H1 (cell line): ENCODE measurements around the gene FEV. TPM values are rescaled to one million over a fixed set of nuclear protein-coding genes. Genes with fewer than 3 reads are reported as not detected.
A peak's percentile ranks its signal among the peaks of the same experiment; 100 is the strongest.

ENCODE experiments used
- CTCF ChIA-PET: fragments of 300-600 bp; sonication (Branson Sonifier 250); formaldehyde crosslinking; loops from one replicate; lab custom pipeline; 2021; ENCODE audit not compliant: partially characterized antibody; lab: Charles Lee
- POLR2A ChIA-PET: fragments of 300-600 bp; sonication (Branson Sonifier 250); formaldehyde crosslinking; loops from one replicate; lab custom pipeline; 2021; ENCODE audit warnings: inconsistent platforms; ENCODE audit not compliant: partially characterized antibody; lab: Charles Lee
- DNase-seq, 2 experiments: peaks; one replicate each; pipeline versions ENCODE4 v3.0.0 to v3.0.0-alpha.2; 2010 to 2022; ENCODE audit warnings: low spot score in 2 of 2, low read depth in 1 of 2, mixed read lengths in 1 of 2
- FAIRE-seq: peaks from 2 replicates; lab custom pipeline; 2011; peaks lifted over from hg19 to GRCh38; lab: Jason Lieb, UNC
- H2AFZ ChIP-seq: 2 replicates; pipeline ENCODE4 v1.8.1; 2012; ENCODE audit warnings: low read length, inconsistent platforms
- H2AK5ac ChIP-seq: 2 replicates; pipeline ENCODE4 v1.6.1; 2013; ENCODE audit warnings: low read depth, low read length
- H2BK120ac ChIP-seq: replicated peaks from 2 replicates; pipeline ENCODE3; 2013; ENCODE audit warnings: low read depth, low read length, inconsistent platforms
- H2BK12ac ChIP-seq: 2 replicates; pipeline ENCODE4 v1.6.1; 2013; ENCODE audit warnings: low read depth, low read length
- H2BK15ac ChIP-seq: 2 replicates; pipeline ENCODE4 v1.6.1; 2013; ENCODE audit warnings: low read length
- H2BK20ac ChIP-seq: 2 replicates; pipeline ENCODE4 v1.6.1; 2013; ENCODE audit warnings: low read length
- H2BK5ac ChIP-seq: 2 replicates; pipeline ENCODE4 v1.6.1; 2013; ENCODE audit warnings: low read depth, low read length
- H3K14ac ChIP-seq: 2 replicates; pipeline ENCODE4 v1.6.1; 2013; ENCODE audit warnings: inconsistent platforms; ENCODE audit not compliant: insufficient read length
- H3K18ac ChIP-seq: 2 replicates; pipeline ENCODE4 v1.6.1; 2013; ENCODE audit warnings: low read length; ENCODE audit errors: extremely low read depth
- H3K23ac ChIP-seq: 2 replicates; pipeline ENCODE4 v1.6.1; 2013; ENCODE audit warnings: inconsistent platforms; ENCODE audit not compliant: insufficient read length
- H3K23me2 ChIP-seq: 2 replicates; pipeline ENCODE4 v1.6.1; 2013; ENCODE audit warnings: low read depth, low read length
- H3K27ac ChIP-seq: 2 replicates; pipeline ENCODE4 v1.6.1; 2011; ENCODE audit warnings: low read depth, low read length, inconsistent platforms
- H3K27me3 ChIP-seq, 4 experiments: replicated peaks in 1 of 4; 1 replicate in 1 of 4; 2 replicates in 3 of 4; pipeline versions ENCODE4 v1.6.1 to v1.8.1; 2011 to 2013; ENCODE audit warnings: low read length in 3 of 4, mild to moderate bottlenecking in 3 of 4, inconsistent platforms in 2 of 4, mixed read lengths in 2 of 4, moderate library complexity in 1 of 4; ENCODE audit not compliant: control insufficient read depth in 3 of 4, insufficient read depth in 3 of 4; ENCODE audit errors: extremely low read depth in 1 of 4
- H3K36me3 ChIP-seq, 4 experiments: 2 replicates each; pipeline versions ENCODE4 v1.6.1 to v1.8.1; 2011 to 2013; ENCODE audit warnings: mild to moderate bottlenecking in 4 of 4, low read length in 3 of 4, moderate library complexity in 2 of 4, control low read depth in 1 of 4, inconsistent platforms in 1 of 4; ENCODE audit not compliant: insufficient read depth in 4 of 4, control insufficient read depth in 2 of 4
- H3K4ac ChIP-seq: replicated peaks from 2 replicates; pipeline ENCODE3; 2013; ENCODE audit warnings: low read length, low read depth, mixed read lengths, inconsistent platforms; ENCODE audit not compliant: insufficient read length
- H3K4me1 ChIP-seq, 4 experiments: replicated peaks in 1 of 4; 1 replicate in 1 of 4; 2 replicates in 3 of 4; pipeline versions ENCODE4 v1.6.1 to v1.8.1; 2011 to 2013; ENCODE audit warnings: low read length in 3 of 4, inconsistent platforms in 2 of 4, mixed read lengths in 1 of 4; ENCODE audit not compliant: insufficient read depth in 4 of 4, control insufficient read depth in 3 of 4
- H3K4me2 ChIP-seq, 2 experiments: 2 replicates each; pipeline versions ENCODE4 v1.6.1 to v1.8.1; 2011 to 2013; ENCODE audit warnings: low read depth in 2 of 2, low read length in 2 of 2, control low read depth in 1 of 2, inconsistent platforms in 1 of 2, mild to moderate bottlenecking in 1 of 2; ENCODE audit not compliant: insufficient read depth in 1 of 2
- H3K4me3 ChIP-seq, 4 experiments: fragments of 200-600, 300-600 bp in 1 of 4; sonication (generic), shearing (Covaris generic), sonication (Bioruptor Twin) in 1 of 4; 2 replicates each; pipeline versions ENCODE4 v1.5.1 to v1.8.1; 2011 to 2016; ENCODE audit warnings: low read length in 4 of 4, low read depth in 3 of 4, control low read depth in 2 of 4, inconsistent platforms in 2 of 4, mild to moderate bottlenecking in 2 of 4, mixed read lengths in 1 of 4, moderate library complexity in 1 of 4; ENCODE audit not compliant: insufficient read depth in 2 of 4; ENCODE audit errors: extremely low read depth in 1 of 4
- H3K56ac ChIP-seq: replicated peaks from 2 replicates; pipeline ENCODE3; 2013; ENCODE audit warnings: low read depth, mild to moderate bottlenecking, mixed read lengths, low read length, inconsistent platforms; ENCODE audit not compliant: insufficient read length
- H3K79me1 ChIP-seq: 2 replicates; pipeline ENCODE4 v1.6.1; 2013; ENCODE audit warnings: low read depth, low read length, control low read depth
- H3K79me2 ChIP-seq, 2 experiments: 2 replicates each; pipeline versions ENCODE4 v1.6.1 to v1.8.1; 2012 to 2013; ENCODE audit warnings: low read length in 2 of 2, mild to moderate bottlenecking in 2 of 2, inconsistent platforms in 1 of 2; ENCODE audit not compliant: insufficient read depth in 2 of 2, control insufficient read depth in 1 of 2
- H3K9ac ChIP-seq, 4 experiments: replicated peaks in 1 of 4; 1 replicate in 1 of 4; 2 replicates in 3 of 4; pipeline versions ENCODE4 v1.6.1 to v1.8.1; 2011 to 2013; ENCODE audit warnings: low read depth in 3 of 4, low read length in 3 of 4, control low read depth in 2 of 4, mild to moderate bottlenecking in 2 of 4, moderate library complexity in 2 of 4, inconsistent platforms in 1 of 4; ENCODE audit errors: extremely low read depth in 1 of 4
- H3K9me3 ChIP-seq, 2 experiments: 2 replicates each; pipeline versions ENCODE4 v1.6.1 to v1.8.1; 2012 to 2013; ENCODE audit warnings: mild to moderate bottlenecking in 2 of 2, moderate library complexity in 2 of 2, control low read depth in 1 of 2, inconsistent platforms in 1 of 2, low read depth in 1 of 2, low read length in 1 of 2, mixed read lengths in 1 of 2; ENCODE audit not compliant: insufficient read depth in 2 of 2
- H4K20me1 ChIP-seq, 2 experiments: replicated peaks in 1 of 2; 2 replicates each; pipeline versions ENCODE3 to v1.8.1; 2011 to 2013; ENCODE audit warnings: inconsistent platforms in 2 of 2, low read length in 2 of 2, mild to moderate bottlenecking in 1 of 2; ENCODE audit not compliant: insufficient read depth in 2 of 2, control insufficient read depth in 1 of 2
- H4K5ac ChIP-seq: 2 replicates; pipeline ENCODE4 v1.6.1; 2013; ENCODE audit warnings: low read length, low read depth, mixed read lengths, inconsistent platforms; ENCODE audit not compliant: insufficient read length
- H4K8ac ChIP-seq: 2 replicates; pipeline ENCODE4 v1.8.0; 2013; ENCODE audit warnings: mild to moderate bottlenecking, moderate library complexity, low read length, inconsistent platforms; ENCODE audit not compliant: insufficient read depth; ENCODE audit errors: extremely low read depth
- H4K91ac ChIP-seq: replicated peaks from 2 replicates; pipeline ENCODE3; 2013; ENCODE audit warnings: low read length, mixed read lengths, inconsistent platforms; ENCODE audit not compliant: insufficient read length
- HDAC6 ChIP-seq: IDR thresholded peaks from one replicate; pipeline ENCODE4 v1.7.1; 2012; ENCODE audit warnings: low read depth, mild to moderate bottlenecking, inconsistent platforms, low read length, moderate library complexity
- JUN ChIP-seq: IDR thresholded peaks from 2 replicates; pipeline ENCODE4 v1.6.1; 2011; ENCODE audit warnings: low read depth, mild to moderate bottlenecking, improper control_type of control experiment, low read length
- KDM5A ChIP-seq: fragments of 200-600 bp; IDR thresholded peaks from 2 replicates; pipeline ENCODE4 v1.7.1; 2012; ENCODE audit warnings: mild to moderate bottlenecking, low read length, inconsistent platforms, mixed read lengths
- RAD21 ChIP-seq, 2 experiments: IDR thresholded peaks in 1 of 2; conservative IDR thresholded peaks in 1 of 2; 2 replicates each; pipeline ENCODE4 v1.6.1; 2011; ENCODE audit warnings: low read depth in 2 of 2, low read length in 2 of 2, improper control_type of control experiment in 1 of 2, inconsistent platforms in 1 of 2, mild to moderate bottlenecking in 1 of 2, moderate library complexity in 1 of 2
- RXRA ChIP-seq: IDR thresholded peaks from 2 replicates; pipeline ENCODE4 v1.6.1; 2011; ENCODE audit warnings: low read depth, mild to moderate bottlenecking, low read length, moderate library complexity; ENCODE audit not compliant: insufficient read depth
- SAP30 ChIP-seq: fragments of 300-600 bp; sonication (generic); IDR thresholded peaks from 2 replicates; pipeline ENCODE4 v1.7.1; 2012; ENCODE audit warnings: low read length, moderate library complexity, mild to moderate bottlenecking, inconsistent platforms; ENCODE audit not compliant: insufficient read depth, insufficient replicate concordance
- SUZ12 ChIP-seq: fragments of 200-600 bp; sonication (generic); IDR thresholded peaks from 2 replicates; pipeline ENCODE4 v1.6.1; 2012; ENCODE audit warnings: mild to moderate bottlenecking, inconsistent platforms, low read length, moderate library complexity, mixed read lengths
- WGBS, 2 experiments: shearing (Covaris generic) in 1 of 2; methylation state at CpG; one replicate each; pipeline versions ENCODE4 v1.1.6 to v1.1.7; 2013 to 2015; ENCODE audit warnings: low lambda C conversion rate in 2 of 2, mixed read lengths in 2 of 2, inconsistent platforms in 1 of 2, low coverage in 1 of 2, missing lambda C conversion rate in 1 of 2; ENCODE audit not compliant: insufficient replicate concordance in 2 of 2, insufficient coverage in 1 of 2, insufficient read length in 1 of 2; ENCODE audit errors: extremely low coverage in 1 of 2, missing lambda C conversion rate in 1 of 2; 5-methylcytosine and 5-hydroxymethylcytosine counted together
- polyA plus RNA-seq, 7 experiments: library from polyadenylated mRNA; depleted of rRNA in 3 of 7; stranded (reverse) in 5 of 7; unstranded in 2 of 7; fragments of >200 nt in 5 of 7; fragments of 200-250 nt in 2 of 7; gene quantifications; 1 replicate in 5 of 7; 2 replicates in 1 of 7; 4 replicates in 1 of 7; pipeline versions ENCODE4 v1.2.1 to v1.2.3, GENCODE V29; 2011 to 2013; ENCODE audit warnings: missing spikeins in 2 of 7, mixed read lengths in 2 of 7
- total RNA-seq: library from RNA; stranded (reverse); fragmentation: NEBNext Ultra II Directional; extraction: Animal tissue kit (Norgen Biotek cat#: 25700); gene quantifications from 2 replicates; pipeline ENCODE4 v1.2.1, GENCODE V29; 2021
- TF ChIP-seq, protein P1 (sequence below): IDR thresholded peaks from 2 replicates; pipeline ENCODE4 v1.6.1; 2012; ENCODE audit warnings: inconsistent platforms
- TF ChIP-seq, protein P2 (sequence below): IDR thresholded peaks from 2 replicates; pipeline ENCODE4 v1.6.1; 2011; ENCODE audit warnings: low read depth, mild to moderate bottlenecking, low read length; ENCODE audit not compliant: insufficient read depth

FEV gene
- total and polyA plus RNA-seq, 2 of the 8 experiments (the other 6 are each of a cell fraction or from before 2014, with no cell fraction given): not detected

DNA sequence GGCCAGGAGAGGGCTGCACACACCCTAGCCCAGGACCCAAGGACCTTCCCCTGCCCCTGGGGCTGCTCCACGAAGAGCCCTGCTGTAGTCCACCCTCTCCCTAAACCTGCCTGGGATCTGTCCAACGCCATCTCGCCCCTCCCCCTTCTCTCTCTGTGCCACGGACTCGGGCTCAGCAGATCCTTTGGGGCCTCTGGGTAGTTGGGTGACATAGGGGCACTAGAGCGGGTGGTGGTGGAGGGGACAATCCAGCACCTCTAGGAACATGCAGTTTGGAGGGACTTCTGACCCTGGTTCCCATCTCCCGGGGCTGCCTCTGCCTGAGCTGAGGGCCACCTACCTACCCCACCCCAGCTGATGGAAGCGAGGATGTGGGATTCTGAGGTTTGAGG lies 15.6 kb upstream of the FEV start:
- H3K9ac ChIP-seq: no peak overlapping the region
- H3K23me2 ChIP-seq: peaks cover 12% of the 10 kb centered on the region; the same call in 1 of the 2 replicates
- H3K4me2 ChIP-seq: peak overlapping the region; percentile 7 to 52; a peak in 2 of 4 replicates
- peaks cover 7 to 13% of the 10 kb centered on the region in 2 experiments for H4K20me1 ChIP-seq
- POLR2A ChIA-PET: no interaction called here
- H3K4me1 ChIP-seq: peaks cover 0 to 36% (median 24%) of the 10 kb centered on the region in 4 experiments; a peak in 6 of 7 replicates
- H2AK5ac ChIP-seq: peak overlapping the region; percentile 75; the same call in 1 of the 2 replicates
- H2BK5ac ChIP-seq: no peak overlapping the region
- no peak for FAIRE-seq
- no peak overlapping the region for H4K5ac ChIP-seq
- H2BK120ac ChIP-seq: no peak overlapping the region
- no peaks in the 10 kb centered on the region for H3K79me2 ChIP-seq
- H3K56ac ChIP-seq: no peak overlapping the region
- no peak overlapping the region for H3K23ac ChIP-seq
- peak overlapping the region; percentile 81; the same call in 1 of the 2 replicates for H2BK12ac ChIP-seq
- 21% methylated on average over 5 of the region's 8 CpGs; no CpG with 5 or more reads in 1 of the 2 experiments for WGBS, 2 experiments
- peak overlapping the region; percentile 88; the same call in 1 of the 2 replicates for H2BK15ac ChIP-seq
- H3K27ac ChIP-seq: no peak overlapping the region
- no peak overlapping the region for H3K4ac ChIP-seq
- no peak overlapping the region for H2AFZ ChIP-seq
- H3K27me3 ChIP-seq: peaks cover 86 to 98% (median 95%) of the 10 kb centered on the region in 4 experiments
- TF ChIP-seq KDM5A: no peak
- TF ChIP-seq, protein P1, sequence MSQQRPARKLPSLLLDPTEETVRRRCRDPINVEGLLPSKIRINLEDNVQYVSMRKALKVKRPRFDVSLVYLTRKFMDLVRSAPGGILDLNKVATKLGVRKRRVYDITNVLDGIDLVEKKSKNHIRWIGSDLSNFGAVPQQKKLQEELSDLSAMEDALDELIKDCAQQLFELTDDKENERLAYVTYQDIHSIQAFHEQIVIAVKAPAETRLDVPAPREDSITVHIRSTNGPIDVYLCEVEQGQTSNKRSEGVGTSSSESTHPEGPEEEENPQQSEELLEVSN: no peak
- no peak for TF ChIP-seq RAD21 (IDR thresholded peaks at IDR 0.05 in 1 of 2, conservative IDR thresholded peaks at IDR 0.05 in 1 of 2; ENCODE audit: low read depth in 2 of 2, low read length in 2 of 2)
- no peak for TF ChIP-seq HDAC6
- no peak for TF ChIP-seq JUN
- TF ChIP-seq RXRA: no peak
- TF ChIP-seq SAP30: no peak
- TF ChIP-seq SUZ12: no peak
- TF ChIP-seq, protein P2, sequence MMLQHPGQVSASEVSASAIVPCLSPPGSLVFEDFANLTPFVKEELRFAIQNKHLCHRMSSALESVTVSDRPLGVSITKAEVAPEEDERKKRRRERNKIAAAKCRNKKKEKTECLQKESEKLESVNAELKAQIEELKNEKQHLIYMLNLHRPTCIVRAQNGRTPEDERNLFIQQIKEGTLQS: no peak
- H4K91ac ChIP-seq: no peak overlapping the region
- H3K4me3 ChIP-seq: peak overlapping the region in 1 of 4 experiments; percentile 42; a peak in 2 of 8 replicates
- 0 out of 8 replicates have a peak, but pooled peaks cover 0 to 5% (median 0%) of the 10 kb centered on the region in 4 experiments for H3K36me3 ChIP-seq
- DNase-seq: no peak
- CTCF ChIA-PET: interaction anchor here (0.6 to 19.5 kb wide), 7 partner anchors 8 to 198 kb away, joined by 3 to 284 read pairs (median 134); partner anchors contain the start of genes CRYBA2, FEV and IHH
- H3K9me3 ChIP-seq: no peaks in the 10 kb centered on the region
- H2BK20ac ChIP-seq: 0 out of 2 replicates have a peak overlapping the region, but pooled peaks have one; percentile 61
- no peak overlapping the region for H3K14ac ChIP-seq
- H3K18ac ChIP-seq: peak overlapping the region; percentile 75
- H4K8ac ChIP-seq: no peak overlapping the region
- no peaks in the 10 kb centered on the region for H3K79me1 ChIP-seq
